HEK293 (cell line): ENCODE measurements around the gene CDKN2AIP.

ENCODE experiments used
- AEBP2 ChIP-seq: fragments of 450-650 bp; formaldehyde crosslinking; IDR thresholded peaks from 2 replicates; pipeline ENCODE4 v1.5.1; 2016; ENCODE audit warnings: missing biosample characterization, missing genetic modification characterization, borderline replicate concordance
- BCL11A ChIP-seq: fragments of 450-650 bp; formaldehyde crosslinking; IDR thresholded peaks from 2 replicates; pipeline ENCODE4 v1.5.1; 2016; ENCODE audit warnings: low read depth, missing biosample characterization, missing genetic modification characterization
- ELK4 ChIP-seq: IDR thresholded peaks from 2 replicates; pipeline ENCODE4 v1.6.1; 2011; ENCODE audit warnings: mild to moderate bottlenecking, low read depth, low read length, borderline replicate concordance
- KLF16 ChIP-seq: fragments of 450-650 bp; formaldehyde crosslinking; IDR thresholded peaks from 2 replicates; pipeline ENCODE4 v1.5.1; 2017; ENCODE audit warnings: missing biosample characterization, missing genetic modification characterization
- SCRT2 ChIP-seq: fragments of 450-650 bp; formaldehyde crosslinking; IDR thresholded peaks from 2 replicates; pipeline ENCODE4 v1.5.1; 2016; ENCODE audit warnings: missing biosample characterization, missing genetic modification characterization
- ZFHX2 ChIP-seq: fragments of 450-650 bp; formaldehyde crosslinking; conservative IDR thresholded peaks from 2 replicates; pipeline ENCODE4 v1.5.1; 2016; ENCODE audit warnings: missing biosample characterization, missing genetic modification characterization
- ZFP41 ChIP-seq: fragments of 450-650 bp; formaldehyde crosslinking; IDR thresholded peaks from 2 replicates; pipeline ENCODE4 v1.5.1; 2016; ENCODE audit warnings: missing biosample characterization, missing genetic modification characterization, borderline replicate concordance
- ZNF157 ChIP-seq: fragments of 450-650 bp; formaldehyde crosslinking; IDR thresholded peaks from 2 replicates; pipeline ENCODE4 v1.5.1; 2016; ENCODE audit warnings: missing biosample characterization, missing genetic modification characterization
- ZNF169 ChIP-seq: fragments of 450-650 bp; formaldehyde crosslinking; IDR thresholded peaks from 2 replicates; pipeline ENCODE4 v1.5.1; 2016; ENCODE audit warnings: missing biosample characterization, missing genetic modification characterization
- ZNF214 ChIP-seq: fragments of 450-650 bp; formaldehyde crosslinking; IDR thresholded peaks from 2 replicates; pipeline ENCODE4 v1.5.1; 2017; ENCODE audit warnings: missing biosample characterization, mild to moderate bottlenecking, missing genetic modification characterization, borderline replicate concordance
- ZNF221 ChIP-seq: fragments of 450-650 bp; formaldehyde crosslinking; IDR thresholded peaks from 2 replicates; pipeline ENCODE4 v1.5.1; 2017; ENCODE audit warnings: missing biosample characterization, missing genetic modification characterization, borderline replicate concordance
- ZNF280D ChIP-seq: fragments of 450-650 bp; formaldehyde crosslinking; IDR thresholded peaks from 2 replicates; pipeline ENCODE4 v1.5.1; 2016; ENCODE audit warnings: missing biosample characterization, missing genetic modification characterization
- ZNF366 ChIP-seq: fragments of 450-650 bp; formaldehyde crosslinking; conservative IDR thresholded peaks from 2 replicates; pipeline ENCODE4 v1.5.1; 2016; ENCODE audit warnings: missing biosample characterization, missing genetic modification characterization
- ZNF560 ChIP-seq: fragments of 450-650 bp; formaldehyde crosslinking; IDR thresholded peaks from 2 replicates; pipeline ENCODE4 v1.5.1; 2017; ENCODE audit warnings: missing biosample characterization, missing genetic modification characterization, borderline replicate concordance
- ZNF621 ChIP-seq: fragments of 450-650 bp; formaldehyde crosslinking; IDR thresholded peaks from 2 replicates; pipeline ENCODE4 v1.5.1; 2017; ENCODE audit warnings: missing biosample characterization, missing genetic modification characterization
- ZNF623 ChIP-seq: fragments of 450-650 bp; formaldehyde crosslinking; IDR thresholded peaks from 2 replicates; pipeline ENCODE4 v1.5.1; 2016; ENCODE audit warnings: missing biosample characterization, missing genetic modification characterization
- ZNF626 ChIP-seq: fragments of 450-650 bp; sonication (Bioruptor Pico); formaldehyde crosslinking; IDR thresholded peaks from 2 replicates; pipeline ENCODE4 v1.5.1; 2018; ENCODE audit warnings: missing biosample characterization, missing genetic modification characterization, inconsistent platforms
- ZNF629 ChIP-seq: fragments of 450-650 bp; formaldehyde crosslinking; IDR thresholded peaks from 2 replicates; pipeline ENCODE4 v1.5.1; 2017; ENCODE audit warnings: missing biosample characterization, missing genetic modification characterization
- ZNF654 ChIP-seq: fragments of 450-650 bp; formaldehyde crosslinking; IDR thresholded peaks from 2 replicates; pipeline ENCODE4 v1.5.1; 2016; ENCODE audit warnings: low read depth, missing biosample characterization, missing genetic modification characterization
- ZNF837 ChIP-seq: fragments of 450-650 bp; formaldehyde crosslinking; IDR thresholded peaks from 2 replicates; pipeline ENCODE4 v1.5.1; 2016; ENCODE audit warnings: missing biosample characterization, missing genetic modification characterization
- TF ChIP-seq, protein P1 (sequence below): fragments of 450-650 bp; IDR thresholded peaks from 2 replicates; pipeline ENCODE4 v1.5.1; 2018; ENCODE audit warnings: missing biosample characterization, mild to moderate bottlenecking, missing genetic modification characterization
- TF ChIP-seq, protein P2 (sequence below): fragments of 450-650 bp; formaldehyde crosslinking; IDR thresholded peaks from 2 replicates; pipeline ENCODE4 v1.5.1; 2016; ENCODE audit warnings: missing biosample characterization, missing genetic modification characterization
- TF ChIP-seq, protein P3 (sequence below): fragments of 450-650 bp; formaldehyde crosslinking; IDR thresholded peaks from 2 replicates; pipeline ENCODE4 v1.5.1; 2017; ENCODE audit warnings: missing biosample characterization, missing genetic modification characterization

Gene CDKN2AIP

DNA sequence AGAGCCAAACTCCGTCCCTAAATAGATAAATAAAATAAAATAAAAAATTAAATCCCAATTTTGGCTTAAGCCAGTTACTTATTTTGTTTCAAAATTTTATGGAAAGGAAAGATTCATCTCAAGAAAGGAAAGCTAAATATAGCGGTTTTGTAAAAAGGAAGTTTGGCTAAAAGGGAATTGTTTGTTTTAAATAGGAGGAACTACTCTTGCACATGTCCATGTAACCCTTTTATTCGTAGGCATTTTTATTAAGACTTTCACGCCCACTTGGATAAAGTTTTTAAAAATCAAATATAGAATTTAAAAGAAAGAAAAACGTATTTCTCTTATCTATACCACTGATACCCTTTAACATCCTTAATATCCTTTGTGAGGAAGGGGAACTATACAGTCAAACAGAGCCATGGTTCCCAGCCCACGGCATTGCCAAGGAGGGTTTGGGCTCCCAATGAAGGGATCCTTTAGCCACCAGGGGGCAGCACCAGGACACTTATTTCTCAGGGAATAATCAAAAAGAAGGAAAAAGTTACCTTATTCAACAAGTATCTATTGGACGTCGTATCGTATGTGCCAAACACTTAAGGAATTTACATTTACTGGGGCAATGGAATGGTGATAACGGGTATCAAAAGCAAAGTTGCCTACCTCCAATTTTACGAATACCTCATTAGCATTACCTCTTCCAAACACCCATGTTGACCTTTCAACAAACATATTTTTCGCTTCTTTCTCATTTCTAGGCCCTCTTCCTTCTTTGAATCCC, 27.7 kb downstream of the CDKN2AIP start (continued):
- TF ChIP-seq ZNF626 = no peak
- TF ChIP-seq, protein P1, sequence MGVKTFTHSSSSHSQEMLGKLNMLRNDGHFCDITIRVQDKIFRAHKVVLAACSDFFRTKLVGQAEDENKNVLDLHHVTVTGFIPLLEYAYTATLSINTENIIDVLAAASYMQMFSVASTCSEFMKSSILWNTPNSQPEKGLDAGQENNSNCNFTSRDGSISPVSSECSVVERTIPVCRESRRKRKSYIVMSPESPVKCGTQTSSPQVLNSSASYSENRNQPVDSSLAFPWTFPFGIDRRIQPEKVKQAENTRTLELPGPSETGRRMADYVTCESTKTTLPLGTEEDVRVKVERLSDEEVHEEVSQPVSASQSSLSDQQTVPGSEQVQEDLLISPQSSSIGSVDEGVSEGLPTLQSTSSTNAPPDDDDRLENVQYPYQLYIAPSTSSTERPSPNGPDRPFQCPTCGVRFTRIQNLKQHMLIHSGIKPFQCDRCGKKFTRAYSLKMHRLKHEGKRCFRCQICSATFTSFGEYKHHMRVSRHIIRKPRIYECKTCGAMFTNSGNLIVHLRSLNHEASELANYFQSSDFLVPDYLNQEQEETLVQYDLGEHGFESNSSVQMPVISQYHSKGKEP (tag by site-specific recombination) = no peak
- TF ChIP-seq ZNF169 (tag by site-specific recombination) = no peak
- TF ChIP-seq ZNF221 (tag by site-specific recombination) = no peak
- no peak for TF ChIP-seq ZNF629 (tag by site-specific recombination)
- peak; percentile 92 for TF ChIP-seq SCRT2
- TF ChIP-seq ZNF366 (tag by site-specific recombination) = 0 out of 2 replicates have a peak, but pooled peaks have one; percentile 15
- no peak for TF ChIP-seq KLF16
- no peak for TF ChIP-seq ELK4
- TF ChIP-seq ZFP41 = no peak
- TF ChIP-seq ZNF623 (tag by site-specific recombination) = no peak
- no peak for TF ChIP-seq ZNF280D
- TF ChIP-seq ZNF621 (tag by site-specific recombination) = no peak
- TF ChIP-seq, protein P2, sequence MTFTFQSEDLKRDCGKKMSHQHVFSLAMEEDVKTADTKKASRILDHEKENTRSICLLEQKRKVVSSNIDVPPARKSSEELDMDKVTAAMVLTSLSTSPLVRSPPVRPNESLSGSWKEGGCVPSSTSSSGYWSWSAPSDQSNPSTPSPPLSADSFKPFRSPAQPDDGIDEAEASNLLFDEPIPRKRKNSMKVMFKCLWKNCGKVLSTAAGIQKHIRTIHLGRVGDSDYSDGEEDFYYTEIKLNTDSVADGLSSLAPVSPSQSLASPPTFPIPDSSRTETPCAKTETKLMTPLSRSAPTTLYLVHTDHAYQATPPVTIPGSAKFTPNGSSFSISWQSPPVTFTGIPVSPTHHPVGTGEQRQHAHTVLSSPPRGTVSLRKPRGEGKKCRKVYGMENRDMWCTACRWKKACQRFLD = no peak
- TF ChIP-seq, protein P3, sequence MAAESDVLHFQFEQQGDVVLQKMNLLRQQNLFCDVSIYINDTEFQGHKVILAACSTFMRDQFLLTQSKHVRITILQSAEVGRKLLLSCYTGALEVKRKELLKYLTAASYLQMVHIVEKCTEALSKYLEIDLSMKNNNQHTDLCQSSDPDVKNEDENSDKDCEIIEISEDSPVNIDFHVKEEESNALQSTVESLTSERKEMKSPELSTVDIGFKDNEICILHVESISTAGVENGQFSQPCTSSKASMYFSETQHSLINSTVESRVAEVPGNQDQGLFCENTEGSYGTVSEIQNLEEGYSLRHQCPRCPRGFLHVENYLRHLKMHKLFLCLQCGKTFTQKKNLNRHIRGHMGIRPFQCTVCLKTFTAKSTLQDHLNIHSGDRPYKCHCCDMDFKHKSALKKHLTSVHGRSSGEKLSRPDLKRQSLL (tag by site-specific recombination) = no peak
- TF ChIP-seq AEBP2 = no peak
- TF ChIP-seq BCL11A (tag by site-specific recombination) = no peak
- TF ChIP-seq ZFHX2 (tag by site-specific recombination) = no peak
- no peak for TF ChIP-seq ZNF837 (tag by site-specific recombination)
- TF ChIP-seq ZNF157 (tag by site-specific recombination) = no peak
- no peak for TF ChIP-seq ZNF560 (tag by site-specific recombination)
- TF ChIP-seq ZNF654 = peak; percentile 78
- no peak for TF ChIP-seq ZNF214 (tag by site-specific recombination)
